Muscle of arm (tissue), 12 donors: ENCODE results near the gene MRPS2. TPM values are rescaled to one million over a fixed set of nuclear protein-coding genes. Genes with fewer than 3 reads are reported as not detected.

Source experiments
- DNase-seq: peaks from one replicate; pipeline ENCODE4 v3.0.0-alpha.2; 2013
- polyA plus RNA-seq, 12 donors: library from polyadenylated mRNA; unstranded; fragments of 120-200 nt; gene quantifications; one replicate each; pipeline ENCODE4 v1.2.1, GENCODE V29; 2013; ENCODE audit not compliant: insufficient read length in 12 of 12

MRPS2 gene
- polyA plus RNA-seq, 12 donors, result 17.2 to 45.4 (median 27.0) TPM; not detected in 1

DNA sequence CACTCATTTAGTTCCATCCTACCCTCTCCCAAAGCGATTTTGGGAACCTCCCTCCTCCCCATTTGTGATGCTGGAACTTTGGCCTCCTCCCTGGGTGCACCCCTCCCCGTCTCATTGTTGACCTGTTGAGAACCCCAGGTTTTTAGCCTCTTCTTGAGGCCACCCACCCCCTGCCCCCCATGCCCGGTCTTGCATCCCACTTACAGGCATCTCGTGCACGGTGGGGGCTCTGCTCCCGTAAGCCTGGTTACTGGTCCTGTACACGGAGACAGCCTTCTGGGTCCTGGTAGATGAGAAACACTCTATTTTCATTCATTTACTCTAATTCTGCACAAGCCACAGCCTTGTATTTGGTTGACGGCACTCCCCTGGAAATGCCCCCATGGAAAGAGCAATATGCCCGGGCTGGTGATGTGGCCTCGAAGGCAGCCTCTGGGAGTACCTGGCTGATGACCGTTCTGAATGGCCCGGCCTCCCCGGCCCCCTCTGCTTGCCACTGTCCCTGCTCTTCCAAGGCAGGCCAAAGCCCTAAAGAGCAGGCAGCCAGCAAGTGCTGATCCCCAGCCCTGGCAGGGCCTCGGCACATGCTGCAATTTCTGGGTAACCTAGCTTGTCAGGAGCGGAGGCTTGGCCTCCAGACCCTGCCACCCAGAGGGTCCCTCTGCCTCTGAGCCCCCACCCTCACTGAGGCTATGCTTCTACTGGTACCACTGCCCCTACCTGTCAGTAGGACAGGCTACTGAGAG is 1.9 kb upstream of the MRPS2 start:
- no peak for DNase-seq

DNA sequence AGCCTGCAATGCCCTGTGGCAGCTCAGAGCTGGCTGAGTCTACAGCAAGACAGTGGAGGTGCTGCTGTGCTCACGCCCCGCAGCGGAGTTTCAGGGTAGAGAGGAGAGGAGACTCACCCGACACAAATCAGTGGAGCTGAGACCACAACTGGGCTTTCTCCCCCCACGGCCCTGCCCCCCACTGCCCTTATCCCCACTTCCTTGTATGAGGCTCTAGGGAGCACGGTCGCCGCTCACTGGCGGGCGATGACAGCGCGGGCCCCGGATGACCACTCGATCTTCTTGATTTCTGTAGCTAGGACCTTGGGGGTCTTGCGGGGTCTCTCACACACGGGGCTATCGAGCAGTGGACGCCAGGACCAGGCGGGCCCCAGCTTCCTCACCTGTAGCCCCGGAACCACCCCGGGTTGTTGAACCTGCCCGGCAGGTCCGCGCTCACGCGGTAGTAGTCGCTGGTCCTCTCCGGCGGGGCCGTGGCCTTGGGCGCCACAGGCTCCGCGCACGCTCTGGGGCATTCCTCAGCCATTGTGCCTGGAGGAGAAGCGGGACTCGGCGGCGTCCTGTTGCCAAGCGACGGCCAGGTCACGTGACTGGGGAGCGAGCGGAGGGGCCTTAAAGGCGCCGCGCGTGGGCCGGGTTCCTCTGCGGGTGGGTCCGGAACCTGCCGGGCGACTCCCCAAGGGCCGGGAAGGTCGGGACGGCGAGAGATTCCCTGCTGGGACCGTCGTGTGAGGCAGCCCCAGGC is 984 bp upstream of the MRPS2 start:
- peak; percentile 90 for DNase-seq

DNA sequence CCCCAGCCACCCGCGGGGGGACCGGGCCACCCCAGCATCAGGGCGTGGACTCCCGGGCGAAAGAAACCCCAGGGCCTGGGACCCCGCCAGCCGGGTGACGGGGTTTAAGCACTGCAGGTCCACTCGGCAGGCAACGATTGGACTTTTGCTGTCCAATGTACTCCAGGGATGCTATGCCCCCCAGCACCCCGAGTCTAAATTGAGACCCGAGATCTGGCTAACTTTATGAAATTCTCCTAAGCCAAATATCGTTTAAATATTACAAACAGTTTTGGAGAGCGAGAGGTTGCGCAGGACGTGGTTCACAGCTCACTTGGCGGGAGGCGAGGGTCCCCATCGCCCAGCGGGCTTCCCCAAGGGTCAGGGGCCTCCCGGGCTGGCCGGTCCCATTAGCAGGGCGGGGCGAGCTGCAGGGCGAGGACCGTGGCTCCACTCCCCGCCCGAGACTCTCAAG is 384 bp upstream of the MRPS2 start:
- DNase-seq, result no peak

DNA sequence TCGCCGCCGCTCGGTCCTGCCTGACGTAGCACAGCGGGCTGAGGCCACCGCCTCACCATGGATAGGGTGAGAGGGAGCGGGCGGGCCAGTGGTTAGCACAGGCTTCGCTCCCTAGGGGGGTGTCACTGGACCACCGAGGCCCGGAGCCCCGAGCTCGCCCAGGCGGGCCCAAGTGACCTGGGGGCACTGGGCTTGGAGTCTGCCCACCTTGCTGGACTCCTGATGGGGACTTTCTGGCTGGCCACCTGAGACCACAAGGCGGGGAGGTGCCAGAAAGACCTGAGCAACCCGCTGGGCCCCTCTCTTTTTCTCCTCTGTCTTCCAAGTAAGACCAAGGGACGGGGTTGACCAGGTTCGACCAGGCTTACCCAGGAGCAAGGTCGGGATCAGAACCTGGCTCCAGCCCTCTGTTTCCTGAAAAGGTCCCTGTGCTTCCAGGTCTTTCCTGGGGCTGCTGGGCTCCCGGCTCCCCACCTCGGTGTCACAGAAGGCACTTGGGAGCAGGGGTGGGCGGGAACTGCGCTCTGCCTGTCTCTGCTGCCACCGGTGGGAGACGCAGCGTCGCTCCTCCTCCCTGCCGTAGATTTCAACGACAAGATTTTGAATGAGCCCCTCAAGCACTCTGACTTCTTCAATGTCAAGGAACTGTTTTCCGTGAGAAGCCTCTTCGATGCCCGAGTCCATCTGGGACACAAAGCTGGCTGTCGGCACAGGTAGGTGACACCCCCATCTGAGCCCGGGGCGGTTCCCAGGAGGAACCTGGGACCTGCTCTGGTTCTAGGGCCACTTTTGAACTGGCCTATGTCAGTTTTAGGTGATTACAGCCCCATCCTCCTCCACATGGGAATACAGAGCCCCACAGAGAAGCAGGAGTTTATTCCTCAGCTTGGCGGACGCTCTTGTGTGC is 1.0 kb downstream of the MRPS2 start:
- DNase-seq, result no peak

DNA sequence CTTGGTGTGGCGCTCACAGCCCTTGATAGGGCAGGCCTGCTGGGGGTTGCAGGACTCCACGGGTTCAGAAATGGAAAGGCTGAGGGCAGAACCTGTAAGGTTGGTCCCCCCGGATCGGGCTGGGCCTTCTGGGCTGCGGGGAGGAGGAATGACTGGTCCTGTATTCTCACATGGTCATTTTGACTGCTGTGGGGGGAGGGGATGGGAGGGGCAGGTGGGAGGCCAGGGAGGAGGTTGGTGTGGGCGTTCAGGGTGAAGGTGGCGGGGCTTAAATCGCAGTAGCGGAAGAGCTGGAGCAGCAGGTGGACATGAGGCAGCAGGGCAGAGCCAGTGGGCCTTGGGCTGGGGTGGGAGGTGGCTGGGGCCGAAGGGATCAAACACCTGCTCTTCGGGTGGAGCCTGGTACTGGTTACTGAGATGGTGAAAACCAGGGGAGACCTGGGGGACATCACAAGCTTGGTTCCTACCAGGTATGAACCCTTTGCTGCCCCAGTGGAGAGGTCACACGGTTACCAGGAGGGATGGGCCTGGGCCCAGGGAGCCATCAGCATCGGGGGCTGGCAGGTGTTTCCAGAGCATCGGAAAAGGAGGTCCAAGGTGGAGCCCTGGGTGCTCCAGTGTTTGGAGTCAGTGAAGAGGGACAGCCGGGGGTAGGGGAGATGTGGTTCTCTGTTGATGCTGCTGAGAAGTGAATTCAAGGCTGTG is 1.8 kb downstream of the MRPS2 start:
- DNase-seq, result no peak

DNA sequence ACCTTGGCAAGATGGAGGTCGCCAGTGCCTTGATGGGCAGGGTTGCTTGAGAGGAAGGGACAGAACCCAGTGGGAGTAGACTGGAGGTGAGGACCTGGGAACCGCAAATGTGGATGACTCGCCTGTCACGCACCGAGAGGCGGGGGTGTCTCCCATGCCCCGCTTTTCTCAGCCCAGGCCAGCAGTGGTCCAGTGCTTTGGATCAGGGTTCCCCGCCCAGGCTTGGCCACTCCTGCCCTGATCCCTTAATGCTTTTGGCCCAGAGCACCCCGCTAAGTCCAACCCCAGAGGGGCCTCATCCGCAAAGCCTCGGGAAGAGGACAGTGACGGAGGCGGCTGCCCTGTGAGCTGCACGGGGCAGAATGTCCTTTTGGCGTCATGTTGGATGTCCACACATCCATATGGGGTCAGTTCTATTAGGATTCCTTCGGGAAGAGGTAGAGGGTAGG is 2.4 kb downstream of the MRPS2 start:
- no peak for DNase-seq

DNA sequence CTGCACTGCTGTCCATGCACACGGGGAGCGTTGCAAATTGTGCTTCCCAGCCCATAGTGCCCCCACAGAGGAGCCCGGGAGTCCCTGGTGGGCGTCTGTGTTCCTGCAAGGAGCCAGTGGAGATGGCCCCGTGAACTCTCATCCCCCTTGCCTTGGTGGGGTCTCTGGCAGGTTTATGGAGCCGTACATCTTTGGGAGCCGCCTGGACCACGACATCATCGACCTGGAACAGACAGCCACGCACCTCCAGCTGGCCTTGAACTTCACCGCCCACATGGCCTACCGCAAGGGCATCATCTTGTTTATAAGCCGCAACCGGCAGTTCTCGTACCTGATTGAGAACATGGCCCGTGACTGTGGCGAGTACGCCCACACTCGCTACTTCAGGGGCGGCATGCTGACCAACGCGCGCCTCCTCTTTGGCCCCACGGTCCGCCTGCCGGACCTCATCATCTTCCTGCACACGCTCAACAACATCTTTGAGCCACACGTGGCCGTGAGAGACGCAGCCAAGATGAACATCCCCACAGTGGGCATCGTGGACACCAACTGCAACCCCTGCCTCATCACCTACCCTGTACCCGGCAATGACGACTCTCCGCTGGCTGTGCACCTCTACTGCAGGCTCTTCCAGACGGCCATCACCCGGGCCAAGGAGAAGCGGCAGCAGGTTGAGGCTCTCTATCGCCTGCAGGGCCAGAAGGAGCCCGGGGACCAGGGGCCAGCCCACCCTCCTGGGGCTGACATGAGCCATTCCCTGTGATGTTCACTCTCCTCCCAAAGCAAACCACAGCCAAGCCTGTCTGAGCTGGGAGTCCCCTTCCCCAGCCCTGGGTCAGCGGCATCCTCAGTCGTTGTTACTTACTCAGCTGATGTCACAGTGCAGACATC is 3.1 kb downstream of the MRPS2 start:
- no peak for DNase-seq

DNA sequence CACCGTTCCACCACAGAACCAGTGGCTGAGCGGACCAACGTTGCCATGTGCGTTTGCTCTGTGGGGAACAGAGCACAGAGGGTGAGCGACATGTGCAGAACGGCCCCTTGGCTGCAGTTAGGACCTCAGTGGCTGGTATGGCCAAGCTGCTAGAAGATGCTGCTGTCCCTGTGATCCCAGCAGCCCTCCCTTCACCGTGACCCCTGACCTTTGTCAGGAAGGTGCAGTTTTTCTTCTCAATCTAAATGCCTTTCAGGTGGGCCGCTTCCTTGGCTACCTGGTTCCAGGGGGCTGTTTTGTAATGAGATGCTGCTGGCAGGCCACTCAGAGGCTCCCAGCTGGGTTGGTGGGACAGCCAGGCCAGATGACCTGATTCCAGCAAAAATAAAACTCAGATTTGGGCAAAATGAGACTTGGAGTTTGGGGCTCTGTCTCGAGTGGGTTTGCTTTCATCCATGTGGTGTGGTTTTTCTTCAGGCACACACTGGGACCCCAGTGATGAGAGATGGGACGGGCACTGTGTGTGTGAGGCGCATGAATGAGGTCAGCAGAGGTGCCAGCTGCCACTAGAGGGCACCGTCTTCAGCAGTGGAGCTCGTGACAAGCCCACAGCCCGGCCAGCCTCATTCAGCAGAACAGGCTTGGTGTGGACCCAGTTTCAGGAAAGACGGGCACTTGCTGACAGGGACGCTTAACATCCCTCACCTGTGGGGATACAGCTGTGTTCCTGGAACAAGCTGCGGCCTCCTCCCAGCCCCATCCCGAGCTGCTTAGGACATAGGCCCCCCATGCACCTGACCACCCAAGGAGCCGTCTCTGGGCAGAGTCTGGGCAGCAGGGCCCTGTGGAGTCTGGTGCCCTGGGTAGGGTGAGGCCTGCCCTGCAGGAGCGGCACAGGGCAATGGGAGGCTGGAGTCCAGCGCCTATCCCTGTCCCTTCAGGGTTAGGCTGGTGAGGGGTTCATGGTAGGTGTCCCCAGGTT is 4.1 kb downstream of the MRPS2 start:
- peak; percentile 15 for DNase-seq

DNA sequence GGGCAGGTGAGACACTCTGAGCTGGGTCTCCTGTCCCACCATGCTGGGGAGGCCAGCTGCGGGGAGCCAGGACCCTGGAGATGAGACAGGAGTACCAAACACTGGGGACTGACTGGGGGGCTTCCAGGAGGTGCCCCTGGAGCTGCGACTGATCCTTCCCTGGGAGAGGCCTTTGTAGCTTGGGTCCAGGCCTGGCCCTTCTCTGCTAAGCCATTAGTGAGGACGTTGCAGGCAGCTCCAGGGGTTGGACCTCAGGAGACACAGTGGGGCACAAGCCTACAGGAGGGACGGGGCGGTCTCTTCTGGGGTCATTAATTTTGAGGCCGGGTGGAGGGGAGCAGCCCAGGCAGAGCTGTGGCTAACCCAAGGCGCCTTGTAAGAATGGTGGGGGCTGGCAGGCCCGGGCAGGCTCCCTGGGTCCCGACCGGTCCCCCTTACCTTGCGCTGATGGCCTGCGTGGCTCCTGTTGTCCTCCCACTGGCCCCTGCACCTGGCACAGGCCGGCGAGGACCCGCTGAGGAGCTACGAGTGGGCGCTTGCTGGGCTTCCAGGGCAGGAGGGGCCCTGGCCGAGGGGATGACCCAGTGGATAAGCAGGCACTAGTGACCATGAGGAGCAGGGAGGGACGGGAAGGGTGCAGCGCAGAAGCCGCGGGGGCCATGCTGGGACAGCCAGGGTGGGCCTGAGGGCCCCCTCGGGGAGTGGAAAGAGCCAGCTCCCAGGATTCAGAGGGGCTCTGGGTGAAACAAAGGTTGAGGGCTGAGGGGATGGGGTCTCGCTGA is 5.1 kb downstream of the MRPS2 start:
- no peak for DNase-seq

DNA sequence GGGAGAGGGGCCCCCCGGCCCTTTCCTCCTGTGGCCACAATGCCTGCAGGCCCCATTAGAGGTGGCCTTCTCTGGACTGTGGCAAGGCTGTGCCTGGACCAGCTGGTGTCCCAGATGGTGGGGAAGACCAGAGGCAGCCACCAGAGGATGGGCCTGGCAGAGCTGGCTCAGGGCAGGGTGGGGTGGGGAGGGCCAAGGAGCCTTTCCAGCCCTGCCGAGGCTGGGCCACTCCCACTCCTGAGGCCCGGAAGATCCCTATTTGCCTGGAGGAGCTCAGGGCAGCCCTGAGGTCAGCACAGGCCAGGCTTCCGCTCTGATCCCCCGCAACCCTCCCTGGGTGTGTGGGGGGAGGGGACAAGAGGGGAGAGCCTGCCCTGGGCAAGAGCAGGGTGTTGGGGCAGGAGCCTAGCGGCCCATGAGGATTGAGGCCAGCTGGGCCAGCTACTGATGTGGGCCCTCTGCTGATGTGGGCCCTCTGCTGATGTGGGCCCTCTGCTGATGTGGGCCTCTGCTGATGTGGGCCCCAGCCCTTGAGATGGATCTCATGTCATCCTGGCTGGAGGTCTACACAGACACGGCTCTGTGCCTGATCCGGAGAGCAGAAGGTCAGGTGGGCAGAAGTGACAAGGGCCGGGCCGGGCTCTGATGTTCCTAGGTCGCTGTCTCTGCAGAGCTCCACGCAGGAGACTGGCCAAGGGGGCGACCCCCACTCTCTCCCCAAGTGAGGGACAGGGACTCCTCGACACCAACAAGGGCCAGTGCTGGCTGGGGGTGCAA is 6.0 kb downstream of the MRPS2 start:
- no peak for DNase-seq

DNA sequence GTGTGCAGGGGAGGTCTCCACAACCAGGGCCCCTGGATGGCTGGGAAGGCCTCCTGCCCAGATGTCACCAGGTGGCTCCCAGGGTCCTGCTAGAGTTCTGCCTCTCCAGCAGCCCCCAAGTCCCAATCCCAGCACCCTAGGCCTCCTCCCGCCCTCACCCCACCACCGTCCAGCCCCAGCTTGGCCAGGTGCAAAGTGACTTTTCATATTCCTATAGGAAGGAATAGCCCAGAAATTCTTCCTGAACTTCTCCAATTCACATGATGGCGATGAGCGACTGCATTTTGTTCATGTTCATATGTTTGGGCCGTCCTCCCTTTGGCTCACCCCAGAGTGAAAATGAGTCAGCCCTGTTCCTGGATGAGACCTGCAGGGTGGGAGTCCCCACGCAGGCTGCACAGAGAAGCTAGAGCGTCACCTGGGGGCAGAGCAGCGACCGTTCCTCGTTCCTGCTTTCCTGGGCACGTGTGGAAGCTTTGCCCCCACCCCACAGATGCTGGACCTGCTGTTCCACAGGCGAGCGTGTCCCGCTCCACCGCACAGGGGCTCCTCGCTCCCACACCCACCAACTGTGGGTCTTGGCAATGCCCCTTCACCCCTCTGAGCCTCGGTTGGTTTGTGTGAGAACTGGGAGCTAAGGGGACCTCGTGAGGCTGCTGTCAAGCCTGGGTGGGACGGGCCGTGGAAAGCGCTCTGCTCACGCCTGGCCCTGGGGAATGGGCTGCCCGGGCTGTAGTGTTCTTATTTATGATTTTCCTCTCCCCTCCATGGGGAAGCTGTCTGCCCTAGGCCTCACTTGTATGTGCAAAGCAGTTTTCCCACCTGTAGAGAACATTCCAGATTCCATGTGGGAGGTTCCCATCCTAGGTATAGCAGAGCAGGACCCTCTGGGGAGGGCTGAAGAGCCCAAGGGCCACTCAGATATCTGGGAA is 6.9 kb downstream of the MRPS2 start:
- DNase-seq, result no peak

DNA sequence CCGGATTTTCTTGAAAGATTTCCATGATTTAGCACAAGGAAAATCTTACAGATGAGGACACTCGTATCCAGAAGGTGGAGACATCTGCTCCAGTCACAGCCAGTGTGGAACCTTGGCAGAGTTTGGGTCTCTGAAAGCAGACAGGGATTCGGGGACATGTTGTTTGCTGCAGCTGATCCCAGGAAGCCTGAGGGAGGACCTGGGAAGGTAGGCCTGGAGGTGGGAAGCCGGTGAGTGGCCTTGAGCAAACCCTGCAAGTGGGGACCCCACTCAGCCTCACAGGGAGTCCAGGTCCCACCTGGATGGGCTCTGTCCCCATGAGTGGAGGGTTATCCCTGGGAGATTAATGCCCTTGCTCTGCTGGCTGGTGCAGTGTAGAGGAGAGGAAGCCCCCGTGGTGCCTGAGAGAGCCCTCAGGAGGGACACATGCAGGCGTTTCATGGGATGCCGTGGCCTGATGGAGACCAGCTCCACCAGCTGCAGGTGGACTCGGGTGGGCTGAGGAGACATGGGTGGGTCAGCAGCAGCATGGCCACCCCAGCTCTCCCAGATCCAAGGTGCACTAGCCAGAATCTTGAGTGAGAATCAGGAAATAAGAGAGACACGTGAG is 7.8 kb downstream of the MRPS2 start:
- no peak for DNase-seq

DNA sequence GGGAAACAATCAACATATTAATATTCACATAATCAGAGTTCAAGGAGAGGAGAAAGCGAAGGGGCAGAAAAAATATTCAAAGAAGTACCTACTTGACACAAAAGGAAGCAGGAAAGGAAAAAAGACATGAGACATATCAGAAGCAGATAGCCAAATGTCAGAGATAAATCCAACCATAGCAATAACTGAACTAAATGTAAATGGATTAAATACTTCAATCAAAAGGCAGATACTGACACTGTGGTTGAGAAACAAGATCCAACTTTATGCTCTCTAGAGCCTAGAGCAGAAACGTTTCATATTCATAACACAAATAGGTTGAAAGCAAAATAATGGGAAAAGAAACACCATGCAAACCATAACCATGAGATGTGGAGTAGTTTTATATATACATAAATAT is 9.0 kb downstream of the MRPS2 start:
- no peak for DNase-seq

DNA sequence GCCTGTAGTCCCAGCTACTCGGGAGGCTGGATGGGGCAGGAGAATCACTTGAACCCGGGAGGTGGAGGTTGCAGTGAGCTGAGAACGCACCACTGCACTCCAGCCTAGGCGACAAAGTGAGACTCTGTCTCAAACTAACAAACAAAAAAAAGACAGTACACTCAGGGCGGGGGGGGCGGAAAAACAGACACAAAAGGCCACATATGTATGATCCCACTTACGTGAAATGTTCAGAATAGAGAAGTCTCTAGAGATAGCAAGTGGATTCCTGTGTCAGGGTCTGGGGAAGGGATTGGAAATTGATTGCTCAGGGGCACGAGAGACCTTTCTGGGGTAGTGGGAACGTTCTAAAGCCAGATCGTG is 11.7 kb downstream of the MRPS2 start:
- DNase-seq, result no peak

DNA sequence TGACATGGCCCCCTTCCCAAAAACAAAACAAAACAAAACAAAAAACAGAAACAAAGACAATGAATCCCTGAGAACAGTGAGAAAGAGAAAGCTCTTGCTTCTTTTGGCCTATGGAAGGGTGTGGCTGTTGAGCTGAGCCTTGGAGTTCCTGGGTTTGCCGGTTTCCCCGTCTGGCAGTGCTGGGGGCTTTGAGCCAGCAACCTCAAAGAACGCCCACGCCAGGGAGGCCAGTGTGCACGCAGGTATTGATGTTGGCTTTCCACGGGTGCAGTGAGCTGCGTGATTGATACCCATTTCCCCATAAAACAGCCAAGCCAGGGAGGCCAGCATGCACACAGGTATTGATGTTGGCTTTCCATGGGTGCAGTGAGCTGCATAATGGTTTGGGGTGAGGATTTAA is 12.4 kb downstream of the MRPS2 start:
- DNase-seq, result no peak

DNA sequence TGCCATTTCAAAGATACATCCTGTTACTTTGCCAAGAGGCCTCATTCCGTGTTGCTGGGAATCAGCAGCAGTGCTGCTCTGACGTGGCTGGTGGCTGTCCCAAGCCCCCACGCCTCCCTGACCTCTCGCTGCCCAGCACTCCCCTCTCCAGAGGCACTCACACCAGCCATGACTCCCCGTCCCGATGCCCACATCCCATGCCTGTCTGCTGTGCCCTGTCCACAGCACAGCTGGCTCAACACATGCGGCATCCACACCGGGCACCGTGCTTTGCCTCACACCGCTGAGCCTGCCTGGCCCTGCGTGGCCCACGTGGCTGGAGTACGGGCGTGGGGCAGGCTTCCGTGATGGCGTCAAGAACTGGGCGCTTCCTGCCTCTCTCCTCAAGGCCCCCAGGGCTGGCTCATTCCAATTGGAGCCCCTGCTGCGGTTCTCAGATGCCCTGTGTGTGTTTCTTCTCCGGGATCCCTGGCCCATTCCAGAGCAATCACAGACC is 12.9 kb downstream of the MRPS2 start:
- no peak for DNase-seq
